HG03457 (cell line): ENCODE measurements around the gene DDR2.
"Not testable (repeated sequence)": the region's sequence is repeated elsewhere in the genome, so short reads cannot be mapped to it uniquely, and the experiment has no call there.

Source experiments
- ATAC-seq: cut with Tn5 transposase; IDR thresholded peaks from one replicate; pipeline ENCODE4 v1.9.1; 2021; ENCODE audit warnings: moderate number of reproducible peaks; ENCODE audit not compliant: unreplicated experiment

Gene DDR2

GRCh38 chr1:162632217-162632666 lies at the start of gene DDR2:
Gene DDR2 (plus strand): TSS chr1:162632464. CDS start chr1:162719064, 86,600 bp downstream.
- no peak for ATAC-seq

- ATAC-seq: not testable (repeated sequence)
Measured at GRCh38 chr1:162582901-162583300, 49.4 kb upstream of the DDR2 start.

- ATAC-seq: not testable (repeated sequence)
Measured at GRCh38 chr1:162585101-162585500, 47.2 kb upstream of the DDR2 start.

GRCh38 chr1:162587347-162587746 lies 44.9 kb upstream of the DDR2 start:
- no peak for ATAC-seq

DNA sequence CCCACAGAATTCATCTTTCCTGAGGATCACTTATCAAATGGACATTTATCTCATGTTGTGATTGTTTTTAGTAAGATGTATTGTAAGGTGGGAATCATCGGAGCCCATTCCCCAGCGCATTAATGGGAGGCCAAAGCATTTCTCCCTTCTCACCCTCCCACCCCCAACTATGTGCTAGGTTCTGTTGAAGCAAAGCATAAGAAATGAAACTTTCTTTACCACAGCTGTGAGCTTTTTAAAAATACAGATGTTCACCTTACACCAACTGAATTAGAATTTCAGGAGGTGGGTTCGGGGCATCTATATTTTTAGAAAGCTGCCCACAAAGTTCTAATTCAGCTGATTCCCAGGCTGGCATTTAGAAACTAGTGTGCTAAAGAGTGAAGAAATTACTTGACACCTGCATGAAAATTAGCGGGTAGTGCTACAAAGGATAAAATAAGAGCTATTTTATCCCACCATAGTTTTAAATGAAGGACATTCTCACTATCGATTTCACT lies 44.5 kb upstream of the DDR2 start:
- ATAC-seq: no peak

DNA sequence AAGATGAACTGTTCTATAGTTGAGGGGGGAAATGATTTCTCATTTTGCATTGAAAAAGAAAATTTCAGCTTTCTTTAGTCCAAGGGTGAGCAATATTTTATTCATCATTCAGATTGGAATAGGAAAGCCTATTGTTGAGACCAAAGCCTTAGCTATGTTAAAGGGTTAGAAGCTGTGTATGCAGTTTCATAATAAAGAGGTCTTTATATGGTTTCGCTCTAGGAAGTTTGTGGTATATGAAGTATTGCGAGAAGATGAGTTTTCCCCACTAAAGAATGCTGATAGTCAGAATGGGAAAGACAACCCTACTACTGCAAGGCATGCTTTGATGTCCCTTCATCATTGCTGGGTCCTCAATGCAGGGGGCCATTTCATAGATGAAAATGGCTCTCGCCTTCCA lies 42.2 kb upstream of the DDR2 start:
- ATAC-seq: no peak

DNA sequence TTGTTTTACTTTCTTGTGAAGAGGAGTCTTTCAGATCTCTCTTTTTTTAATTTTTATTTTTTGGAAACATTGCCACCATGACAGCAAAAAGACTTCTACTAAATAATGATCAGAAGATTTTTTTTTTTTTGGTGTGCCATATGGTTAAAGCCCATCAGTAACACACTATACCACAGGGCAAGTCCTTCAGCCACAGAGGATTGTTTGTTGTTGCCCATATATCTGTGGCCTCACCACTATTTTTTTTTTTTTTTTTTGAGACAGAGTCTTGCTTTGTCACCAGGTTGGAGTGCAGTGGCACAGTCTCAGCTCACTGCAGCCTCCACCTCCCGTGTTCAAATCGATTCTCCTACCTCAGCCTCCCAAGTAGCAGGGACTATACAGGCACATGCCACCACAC lies 41.6 kb upstream of the DDR2 start:
- no peak for ATAC-seq

DNA sequence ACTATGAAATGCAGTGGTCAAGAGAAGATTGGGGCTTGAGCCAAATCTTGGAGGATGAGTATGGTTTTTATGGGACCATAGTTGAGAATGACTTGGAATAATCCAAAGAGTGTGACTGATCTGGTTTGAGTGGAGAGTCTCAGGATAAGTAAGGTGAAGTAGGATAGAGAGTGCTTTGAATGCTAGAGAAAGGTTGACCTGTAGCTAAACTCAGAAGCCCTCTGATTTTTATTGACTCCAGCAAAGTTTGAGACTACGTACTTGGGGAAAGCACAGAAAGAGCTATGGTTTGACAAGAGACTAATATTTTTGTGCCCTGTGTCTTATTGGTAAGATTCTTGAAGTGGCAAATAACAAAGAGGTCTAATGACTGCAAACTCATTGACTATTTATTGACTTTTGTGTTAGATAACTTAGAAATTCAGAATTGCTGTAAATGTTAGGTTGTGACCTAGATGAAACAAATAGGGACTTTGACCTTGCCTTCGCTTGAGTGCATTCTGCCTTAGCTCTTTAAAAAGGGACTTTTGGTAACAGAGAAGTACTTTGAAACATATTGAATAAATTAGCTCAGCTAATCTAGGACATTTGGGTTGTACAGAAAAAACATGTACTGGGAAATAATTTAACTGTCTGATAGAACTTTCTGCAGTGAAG lies 35.6 kb upstream of the DDR2 start:
- ATAC-seq: no peak

GRCh38 chr1:162599451-162599850 lies 32.8 kb upstream of the DDR2 start:
- no peak for ATAC-seq

DNA sequence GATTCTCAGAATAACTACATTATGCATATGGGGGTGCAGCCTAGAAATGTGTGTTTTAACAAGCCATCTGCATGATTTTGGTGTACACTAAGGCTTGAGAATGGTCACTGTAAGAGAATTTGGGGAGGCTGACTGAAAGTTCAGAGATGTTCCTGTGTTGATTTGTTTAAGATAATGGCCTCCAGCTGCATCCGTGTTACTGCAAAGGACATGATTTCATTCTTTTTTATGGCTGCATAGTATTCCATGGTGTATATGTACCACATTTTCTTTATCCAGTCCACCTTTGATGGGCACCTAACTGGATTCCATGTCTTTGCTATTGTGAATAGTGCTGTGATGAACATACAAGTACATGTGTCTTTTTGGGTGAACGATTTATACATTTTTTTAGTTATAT lies 29.1 kb upstream of the DDR2 start:
- ATAC-seq: not testable (repeated sequence)

GRCh38 chr1:162605225-162605927 lies 26.9 kb upstream of the DDR2 start:
- ATAC-seq: no peak

GRCh38 chr1:162609306-162609705 lies 23.0 kb upstream of the DDR2 start:
- ATAC-seq: no peak

- ATAC-seq: no peak
Measured at GRCh38 chr1:162612606-162613400, 19.5 kb upstream of the DDR2 start.

DNA sequence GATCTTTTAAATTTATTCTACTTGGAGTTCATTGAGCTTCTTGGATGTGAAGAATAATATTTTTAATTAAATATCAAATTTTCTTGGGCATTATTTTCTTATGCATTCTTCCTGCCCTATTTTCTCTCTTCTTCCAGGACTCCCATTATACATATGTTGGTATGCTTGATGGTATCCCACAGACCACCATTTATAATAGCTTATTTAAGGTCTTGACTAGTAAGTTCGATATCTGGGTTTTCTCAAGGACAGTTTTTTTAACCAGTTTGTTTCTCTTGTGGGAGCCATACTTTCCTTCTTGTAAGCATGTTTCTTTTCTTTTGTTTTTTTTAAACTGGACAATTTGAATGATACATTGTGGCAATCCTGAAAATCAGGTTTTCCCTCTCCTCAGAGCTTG lies 15.4 kb upstream of the DDR2 start:
- no peak for ATAC-seq

DNA sequence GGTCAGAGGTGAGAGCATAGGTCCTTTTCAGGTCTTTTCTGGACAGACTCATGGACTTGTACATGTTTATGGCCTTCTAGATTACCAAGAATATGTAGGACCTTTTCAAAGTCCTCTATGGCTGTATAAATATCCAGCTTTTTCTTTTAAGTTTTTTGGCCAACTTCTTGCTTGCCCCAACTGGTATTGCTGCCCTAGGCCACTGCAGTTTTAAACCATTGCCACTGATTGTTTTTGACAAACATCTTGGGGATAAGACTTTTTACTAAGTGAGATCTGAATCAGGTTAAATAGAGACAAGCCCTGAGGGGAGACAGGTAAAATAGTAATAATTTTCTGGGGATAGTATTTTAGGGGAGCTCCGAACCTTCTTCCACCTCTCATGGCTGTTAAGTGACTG lies 14.8 kb upstream of the DDR2 start:
- ATAC-seq: no peak

- no peak for ATAC-seq
Measured at GRCh38 chr1:162619076-162619475, 13.2 kb upstream of the DDR2 start.

GRCh38 chr1:162621256-162621655 lies 11.0 kb upstream of the DDR2 start:
- ATAC-seq: no peak

GRCh38 chr1:162625679-162626078 lies 6.6 kb upstream of the DDR2 start:
- no peak for ATAC-seq

DNA sequence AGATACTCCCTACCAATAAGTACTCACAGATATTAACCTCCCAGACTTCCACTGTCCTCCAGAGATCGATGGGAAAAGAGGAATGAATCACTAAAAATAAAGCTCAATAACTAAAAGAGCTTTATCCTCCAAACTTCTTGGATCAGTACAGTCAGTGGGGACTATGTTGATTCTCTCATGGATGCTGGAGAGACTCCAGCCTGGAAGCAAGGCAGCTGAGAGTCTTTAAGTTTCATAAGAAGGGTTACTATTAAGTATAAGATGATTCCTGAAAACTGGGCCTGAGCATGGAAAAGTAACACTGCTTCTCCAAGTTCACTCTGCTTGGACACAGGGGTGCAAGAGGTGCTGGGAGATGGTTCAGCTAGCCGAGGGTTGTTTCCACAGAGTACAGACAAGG lies 6.2 kb upstream of the DDR2 start:
- no peak for ATAC-seq

DNA sequence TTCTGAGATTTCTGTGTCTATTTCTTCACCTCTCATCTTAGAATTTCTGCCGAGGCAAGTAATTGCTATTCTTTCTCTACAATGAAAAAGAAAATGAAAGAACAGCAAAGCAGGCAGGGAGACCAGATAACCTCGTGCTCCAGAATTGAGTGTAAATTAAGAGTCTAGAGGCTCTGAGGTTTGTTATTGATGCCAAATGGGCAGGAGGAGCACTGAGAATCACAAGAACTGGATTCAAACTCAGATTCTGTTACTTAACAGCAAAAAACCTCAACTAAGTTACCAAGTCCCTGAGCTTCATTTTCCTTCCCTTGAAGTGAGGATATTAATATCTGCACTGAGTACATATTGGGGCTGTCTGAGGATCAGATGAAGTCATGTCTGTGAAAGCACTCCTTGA lies 5.5 kb upstream of the DDR2 start:
- ATAC-seq: no peak

DNA sequence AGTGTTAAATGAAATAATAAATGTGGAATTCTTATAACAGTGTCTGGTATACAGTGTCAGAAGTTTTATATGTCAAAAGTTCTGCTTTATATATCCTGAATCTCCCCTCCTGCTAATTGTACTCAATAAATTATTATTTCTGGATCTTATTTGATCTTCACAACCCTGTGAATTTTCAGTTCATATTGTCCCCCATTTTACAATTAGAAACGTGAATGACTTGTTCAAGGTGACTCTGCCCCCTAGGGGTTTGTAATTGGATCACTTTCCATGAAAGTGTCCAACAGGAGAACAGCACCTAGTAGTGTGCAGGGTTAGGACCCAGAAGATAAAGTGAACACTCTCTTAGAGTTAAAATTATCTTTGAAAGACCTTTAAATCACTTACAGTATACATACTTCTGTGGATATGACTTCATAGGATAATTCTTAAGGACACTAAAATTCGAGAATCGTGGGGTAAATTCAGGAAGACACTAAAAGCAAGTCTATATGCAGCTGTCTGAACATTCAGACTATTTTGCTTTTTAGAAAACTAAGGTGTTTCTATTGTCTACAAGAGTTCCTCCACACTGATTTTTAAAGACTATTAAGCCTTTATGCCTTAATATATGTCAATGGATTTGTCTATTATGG lies 4.5 kb upstream of the DDR2 start:
- ATAC-seq: no peak
